B cell (primary cell): ENCODE results near the gene SLC43A2. TPM values are rescaled to one million over a fixed set of nuclear protein-coding genes. Genes with fewer than 3 reads are reported as not detected.
"Not testable (repeated sequence)": the region's sequence is repeated elsewhere in the genome, so short reads cannot be mapped to it uniquely, and the experiment has no call there.

ENCODE experiments used
- ATAC-seq: fragments of 200-7000 bp; cut with Tn5 transposase; one replicate; pipeline ENCODE4 v1.10.0; 2021; ENCODE audit warnings: low read depth, mild to moderate bottlenecking, moderate number of reproducible peaks, moderate library complexity
- CTCF ChIA-PET: fragments of 350-600 bp; sonication (Branson Sonifier 250); formaldehyde crosslinking; loops from one replicate; lab custom pipeline; 2021; ENCODE audit warnings: antibody characterized with exemption, inconsistent platforms; lab: Charles Lee
- POLR2A ChIA-PET: fragments of 350-600 bp; sonication (Branson Sonifier 250); formaldehyde crosslinking; loops from one replicate; lab custom pipeline; 2021; ENCODE audit warnings: antibody characterized with exemption; lab: Charles Lee
- DNase-seq: peaks from one replicate; pipeline ENCODE4 v3.0.0; 2013
- H2AFZ ChIP-seq: 2 replicates; pipeline ENCODE4 v1.6.1; 2012; ENCODE audit warnings: mild to moderate bottlenecking, low read depth, low read length; ENCODE audit not compliant: insufficient read depth, poor library complexity, severe bottlenecking
- H3K27ac ChIP-seq, 2 donors: 1 replicate in 1 of 2; 2 replicates in 1 of 2; pipeline ENCODE4 v1.5.1; 2012 to 2013; ENCODE audit warnings: low read length in 2 of 2, mild to moderate bottlenecking in 2 of 2, moderate library complexity in 1 of 2
- H3K27me3 ChIP-seq, 4 experiments: fragments of 200-600 bp in 1 of 4; sonication (generic) in 1 of 4; replicated peaks in 1 of 4; 1 replicate in 2 of 4; 2 replicates in 2 of 4; pipeline versions ENCODE4 v1.6.1 to v1.7.0; 2013 to 2016; ENCODE audit warnings: low read length in 3 of 4, mild to moderate bottlenecking in 2 of 4, mixed read lengths in 1 of 4, moderate library complexity in 1 of 4; ENCODE audit not compliant: insufficient read depth in 4 of 4, control insufficient read depth in 3 of 4; ENCODE audit errors: control extremely low read depth in 1 of 4
- H3K36me3 ChIP-seq, 2 experiments: replicated peaks in 1 of 2; 1 replicate in 1 of 2; 2 replicates in 1 of 2; pipeline versions ENCODE4 v1.6.1 to v1.7.1; 2013; ENCODE audit warnings: low read length in 1 of 2; ENCODE audit not compliant: insufficient read depth in 2 of 2, control insufficient read depth in 1 of 2; ENCODE audit errors: control extremely low read depth in 1 of 2, extremely low read depth in 1 of 2
- H3K4me1 ChIP-seq, 2 donors: fragments of 200-600 bp in 1 of 2; sonication (generic) in 1 of 2; 1 replicate in 1 of 2; 2 replicates in 1 of 2; pipeline versions ENCODE4 v1.5.1 to v1.6.1; 2013 to 2017; ENCODE audit warnings: low read length in 2 of 2; ENCODE audit not compliant: control insufficient read depth in 2 of 2, insufficient read depth in 2 of 2
- H3K4me2 ChIP-seq: replicated peaks from 2 replicates; pipeline ENCODE3; 2012; ENCODE audit warnings: mild to moderate bottlenecking, low read depth, low read length; ENCODE audit not compliant: poor library complexity, severe bottlenecking
- H3K4me3 ChIP-seq, 5 experiments: fragments of 200-600 bp in 1 of 5; sonication (generic) in 1 of 5; 1 replicate in 3 of 5; 2 replicates in 2 of 5; pipeline versions ENCODE4 v1.5.1 to v1.7.0; 2011 to 2016; ENCODE audit warnings: low read length in 4 of 5, mild to moderate bottlenecking in 4 of 5, low read depth in 2 of 5, control low read depth in 1 of 5, moderate library complexity in 1 of 5; ENCODE audit not compliant: insufficient read depth in 1 of 5; ENCODE audit errors: control extremely low read depth in 1 of 5, extremely low read depth in 1 of 5
- H3K79me2 ChIP-seq: fragments of 200-600 bp; sonication (generic); one replicate; pipeline ENCODE4 v1.6.0; 2016; ENCODE audit warnings: low read length; ENCODE audit not compliant: control insufficient read depth, insufficient read depth
- H3K9ac ChIP-seq: fragments of 200-600 bp; sonication (generic); 2 replicates; pipeline ENCODE4 v1.6.1; 2017; ENCODE audit warnings: mild to moderate bottlenecking, low read length, moderate library complexity
- H3K9me3 ChIP-seq, 3 donors: one replicate each; pipeline versions ENCODE4 v1.6.1 to v1.7.1; 2013; ENCODE audit warnings: low read length in 2 of 3; ENCODE audit not compliant: control insufficient read depth in 2 of 3, insufficient read depth in 1 of 3; ENCODE audit errors: control extremely low read depth in 1 of 3
- H4K20me1 ChIP-seq: 2 replicates; pipeline ENCODE4 v1.6.0; 2012; ENCODE audit warnings: mild to moderate bottlenecking, low read length; ENCODE audit not compliant: insufficient read depth, control insufficient read depth, poor library complexity, severe bottlenecking
- H3K27ac Mint-ChIP-seq: one replicate; pipeline ENCODE4 v1.8.0; 2021; ENCODE audit warnings: mixed read lengths
- H3K27me3 Mint-ChIP-seq: one replicate; pipeline ENCODE4 v1.8.0; 2021; ENCODE audit warnings: mixed read lengths
- H3K4me1 Mint-ChIP-seq: one replicate; pipeline ENCODE4 v1.8.0; 2021; ENCODE audit warnings: mixed read lengths
- H3K4me3 Mint-ChIP-seq: one replicate; pipeline ENCODE4 v1.8.0; 2021; ENCODE audit warnings: mixed read lengths
- H3K9me3 Mint-ChIP-seq: one replicate; pipeline ENCODE4 v1.8.0; 2022; ENCODE audit warnings: mixed read lengths; ENCODE audit not compliant: insufficient read depth
- CTCF ChIP-seq: fragments of 200-600 bp; IDR thresholded peaks from one replicate; pipeline ENCODE4 v1.8.0; 2022; ENCODE audit warnings: antibody characterized with exemption, mild to moderate bottlenecking
- EZH2 ChIP-seq: IDR thresholded peaks from 2 replicates; pipeline ENCODE4 v1.6.1; 2012; ENCODE audit warnings: borderline replicate concordance, low read depth, mild to moderate bottlenecking, moderate library complexity, low read length; ENCODE audit not compliant: insufficient read depth, poor library complexity, severe bottlenecking
- WGBS: methylation state at CpG from one replicate; pipeline ENCODE4 v1.1.5; 2013; ENCODE audit warnings: missing lambda C conversion rate; ENCODE audit not compliant: insufficient coverage; 5-methylcytosine and 5-hydroxymethylcytosine counted together
- intact Hi-C: fragments of 100-400 bp; cut with micrococcal nuclease; formaldehyde crosslinking; loops from one replicate; pipeline ENCODE4 v1.10.0; 2022
- polyA plus RNA-seq: library from polyadenylated mRNA; depleted of rRNA; stranded (reverse); fragments of >200 nt; gene quantifications from 2 replicates; pipeline ENCODE4 v1.2.3, GENCODE V29; 2012
- total RNA-seq, 2 donors: library from RNA; stranded (reverse); fragments of 120-200 nt in 1 of 2; gene quantifications; 1 replicate in 1 of 2; 2 replicates in 1 of 2; pipeline versions ENCODE4 v1.2.3 to v1.2.4, GENCODE V29; 2013 to 2022

The SLC43A2 gene
- total and polyA plus RNA-seq, 2 donors (not counting 1 experiment from before 2014, with no cell fraction given), result 26.2 to 204 TPM

GRCh38 chr17:1653735-1654134 is 25.1 kb upstream of the SLC43A2 start:
- DNase-seq (no peak), ATAC-seq (no peak)
- no peaks in the 10 kb centered on the region for H3K9me3 Mint-ChIP-seq
- TF ChIP-seq EZH2, result no peak
- no peak for TF ChIP-seq CTCF
- H3K4me2 ChIP-seq, result no peak overlapping the region
- POLR2A ChIA-PET, result no interaction called here
- no peak overlapping the region for H3K4me3 Mint-ChIP-seq
- H3K27ac Mint-ChIP-seq, result no peak overlapping the region
- H3K4me1 Mint-ChIP-seq, result peaks cover 4% of the 10 kb centered on the region
- H3K27ac ChIP-seq, result no peak overlapping the region
- peaks cover 3 to 7% of the 10 kb centered on the region in 2 donors for H3K4me1 ChIP-seq
- intact Hi-C loops, result no loop called here
- peaks cover 8 to 79% of the 10 kb centered on the region in 2 experiments for H3K36me3 ChIP-seq
- no peak overlapping the region for H3K4me3 ChIP-seq
- H3K9me3 ChIP-seq, result no peaks in the 10 kb centered on the region
- peaks cover 4% of the 10 kb centered on the region for H3K79me2 ChIP-seq
- no peaks in the 10 kb centered on the region for H3K27me3 ChIP-seq
- no peaks in the 10 kb centered on the region for H3K27me3 Mint-ChIP-seq
- WGBS, result 95% methylated on average over 11 of the region's 14 CpGs
- H2AFZ ChIP-seq, result no peak overlapping the region
- no peak overlapping the region for H3K9ac ChIP-seq
- CTCF ChIA-PET, result interaction anchor here (5.4 kb wide), 1 partner anchor 15 kb away, joined by 34 read pairs; no protein-coding TSS in a partner anchor
- peaks cover 43% of the 10 kb centered on the region for H4K20me1 ChIP-seq

GRCh38 chr17:1652794-1653193 is 24.2 kb upstream of the SLC43A2 start:
- H3K4me3 Mint-ChIP-seq, ATAC-seq, H3K9ac ChIP-seq, H3K9me3 Mint-ChIP-seq, H3K27ac ChIP-seq, H3K4me3 ChIP-seq, H3K4me2 ChIP-seq, H3K79me2 ChIP-seq, H3K27me3 Mint-ChIP-seq, intact Hi-C loops, H3K27ac Mint-ChIP-seq, H3K9me3 ChIP-seq, H3K27me3 ChIP-seq, H2AFZ ChIP-seq, DNase-seq: not testable (repeated sequence)
- peaks cover 10% of the 10 kb centered on the region for H3K4me1 Mint-ChIP-seq
- Histone ChIP-seq H4K20me1 (peaks cover 35% of the 10 kb centered on the region), H3K4me1 (peaks cover 11 to 15% of the 10 kb centered on the region in 2 donors), H3K36me3 (peaks cover 0 to 70% of the 10 kb centered on the region in 2 experiments)
- ChIA-PET POLR2A (interaction anchor here (0.7 kb wide), 1 partner anchor 273 kb away, joined by 3 read pairs; no protein-coding TSS in a partner anchor), CTCF (interaction anchor here (1.6 to 5.4 kb wide), 4 partner anchors 16 to 213 kb away, joined by 4 to 34 read pairs (median 6); no protein-coding TSS in a partner anchor)
- WGBS, result 93% methylated on average over 3 of the region's 7 CpGs
